NCI-H128 (cell line): Measurements from ENCODE around the gene ATAD3C.
A peak's percentile ranks its signal among the peaks of the same experiment; 100 is the strongest.
"Not testable (repeated sequence)": the region's sequence is repeated elsewhere in the genome, so short reads cannot be mapped to it uniquely, and the experiment has no call there.

Experiments
- DNase-seq: peaks from one replicate; lab custom pipeline; 2025; ENCODE audit not compliant: unreplicated experiment; lab: John Stamatoyannopoulos, UW

The ATAD3C gene

DNA sequence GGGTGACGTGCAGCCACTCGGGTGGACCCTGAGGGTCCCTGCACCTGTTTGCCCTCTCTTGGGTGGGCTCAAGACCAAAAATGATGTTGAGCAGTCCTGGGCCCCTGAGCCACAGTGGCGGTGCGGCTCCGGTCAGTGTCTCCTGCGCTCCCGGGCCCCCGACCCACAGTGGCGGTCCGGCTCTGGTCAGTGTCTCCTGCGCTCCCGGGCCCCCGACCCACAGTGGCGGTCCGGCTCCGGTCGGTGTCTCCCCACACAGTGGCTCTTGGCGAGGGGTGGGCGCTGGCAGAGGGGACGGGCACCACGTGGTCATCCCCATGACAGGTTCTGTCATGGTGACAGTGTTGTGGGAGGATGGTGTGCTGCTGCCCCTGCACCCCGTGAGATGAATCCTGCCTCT lies 44.8 kb downstream of the ATAD3C start:
- DNase-seq = not testable (repeated sequence)

DNA sequence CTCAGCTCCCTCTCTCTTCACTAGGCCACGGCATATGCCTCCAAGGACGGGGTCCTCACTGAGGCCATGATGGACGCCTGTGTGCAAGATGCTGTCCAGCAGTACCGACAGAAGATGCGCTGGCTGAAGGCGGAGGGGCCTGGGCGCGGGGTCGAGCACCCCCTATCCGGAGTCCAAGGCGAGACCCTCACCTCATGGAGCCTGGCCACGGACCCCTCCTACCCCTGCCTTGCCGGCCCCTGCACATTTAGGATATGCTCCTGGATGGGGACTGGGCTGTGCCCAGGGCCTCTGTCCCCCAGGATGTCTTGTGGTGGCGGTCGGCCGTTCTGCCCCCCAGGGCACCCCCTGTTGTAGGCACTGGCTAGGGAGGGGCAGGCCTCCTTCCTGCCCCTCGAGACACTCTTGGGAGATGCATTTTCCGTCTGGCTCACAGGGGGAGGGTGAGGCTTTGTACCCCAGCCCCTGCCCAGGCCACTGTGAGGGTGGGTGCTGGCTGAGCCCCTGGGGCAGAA lies 46.0 kb downstream of the ATAD3C start:
- DNase-seq = not testable (repeated sequence)

DNA sequence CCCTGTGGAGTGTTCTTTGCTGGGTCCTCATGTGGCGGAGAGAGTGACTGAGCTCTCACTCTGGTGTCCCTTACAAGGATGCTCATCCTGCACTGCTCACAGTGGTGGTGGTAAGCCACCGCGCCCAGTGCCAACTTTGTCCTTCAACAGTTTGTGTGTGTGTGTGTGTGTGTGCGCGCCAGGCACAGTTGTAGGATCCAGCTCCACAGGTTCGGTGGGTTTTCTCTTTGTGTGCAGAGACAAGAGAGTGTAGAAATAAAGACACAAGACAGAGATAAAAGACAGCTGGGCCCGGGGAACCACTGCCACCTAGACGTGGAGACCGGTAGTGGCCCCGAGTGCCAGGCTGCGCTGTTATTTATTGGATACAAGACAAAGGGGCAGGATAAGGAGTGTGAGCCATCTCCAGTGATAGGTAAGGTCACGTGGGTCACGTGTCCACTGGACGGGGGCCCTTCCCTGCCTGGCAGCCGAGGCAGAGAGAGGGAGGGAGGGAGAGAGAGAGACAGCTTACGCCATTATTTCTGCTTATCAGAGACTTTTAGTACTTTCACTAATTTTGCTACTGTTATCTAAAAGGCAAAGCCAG lies 55.4 kb downstream of the ATAD3C start:
- DNase-seq = peak; percentile 65

DNA sequence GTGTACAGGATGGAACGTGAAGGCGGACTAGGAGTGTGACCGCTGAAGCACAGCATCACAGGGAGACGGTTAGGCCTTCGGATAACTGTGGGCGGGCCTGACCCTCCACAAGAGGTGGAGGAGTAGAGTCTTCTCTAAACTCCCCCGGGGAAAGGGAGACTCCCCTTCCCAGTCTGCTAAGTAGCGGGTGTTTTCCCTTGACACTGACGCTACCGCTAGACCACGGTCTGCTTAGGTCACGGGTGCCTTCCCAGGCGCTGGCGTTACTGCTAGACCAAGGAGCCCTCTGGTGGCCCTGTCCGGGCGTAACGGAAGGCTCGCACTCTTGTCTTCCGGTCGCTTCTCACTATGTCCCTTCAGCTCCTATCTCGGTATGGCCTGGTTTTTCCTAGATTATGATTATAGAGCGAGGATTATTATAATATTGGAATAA lies 55.9 kb downstream of the ATAD3C start:
- not testable (repeated sequence) for DNase-seq

DNA sequence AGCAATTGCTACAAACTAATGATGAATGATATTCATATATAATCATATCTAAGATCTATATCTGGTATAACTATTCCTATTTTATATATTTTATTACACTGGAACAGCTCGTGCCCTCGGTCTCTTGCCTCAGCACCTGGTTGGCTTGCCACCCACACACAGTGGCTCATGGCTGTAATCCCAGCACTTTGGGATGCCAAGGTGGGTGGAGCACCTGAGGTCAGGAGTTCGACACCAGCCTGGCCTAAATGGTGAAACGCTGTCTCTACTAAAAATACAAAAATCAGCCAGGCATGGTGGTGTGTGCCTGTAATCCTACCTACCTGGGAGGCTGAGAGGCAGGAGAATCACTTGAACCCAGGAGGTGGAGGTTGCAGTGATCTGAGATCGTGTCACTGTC lies 56.3 kb downstream of the ATAD3C start:
- DNase-seq = not testable (repeated sequence)

DNA sequence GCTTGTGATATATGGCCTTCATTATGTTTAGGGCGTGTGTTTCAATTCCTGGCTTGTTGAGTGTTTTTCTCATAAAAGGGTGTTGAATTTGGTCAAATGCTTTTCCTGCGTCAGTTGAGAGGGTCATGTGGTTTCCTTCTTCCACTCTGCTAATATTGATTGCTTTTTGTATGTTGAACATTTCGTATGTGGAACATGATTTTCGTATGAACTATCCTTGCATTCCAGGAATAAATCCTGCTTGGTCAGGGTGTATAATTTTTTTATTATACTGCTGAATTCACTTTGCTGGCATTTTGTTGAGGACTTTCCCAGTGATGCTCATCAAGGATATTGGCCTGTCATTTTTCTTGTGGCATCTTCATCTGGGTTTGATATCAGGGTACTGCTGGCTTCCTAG lies 57.8 kb downstream of the ATAD3C start:
- no peak for DNase-seq

DNA sequence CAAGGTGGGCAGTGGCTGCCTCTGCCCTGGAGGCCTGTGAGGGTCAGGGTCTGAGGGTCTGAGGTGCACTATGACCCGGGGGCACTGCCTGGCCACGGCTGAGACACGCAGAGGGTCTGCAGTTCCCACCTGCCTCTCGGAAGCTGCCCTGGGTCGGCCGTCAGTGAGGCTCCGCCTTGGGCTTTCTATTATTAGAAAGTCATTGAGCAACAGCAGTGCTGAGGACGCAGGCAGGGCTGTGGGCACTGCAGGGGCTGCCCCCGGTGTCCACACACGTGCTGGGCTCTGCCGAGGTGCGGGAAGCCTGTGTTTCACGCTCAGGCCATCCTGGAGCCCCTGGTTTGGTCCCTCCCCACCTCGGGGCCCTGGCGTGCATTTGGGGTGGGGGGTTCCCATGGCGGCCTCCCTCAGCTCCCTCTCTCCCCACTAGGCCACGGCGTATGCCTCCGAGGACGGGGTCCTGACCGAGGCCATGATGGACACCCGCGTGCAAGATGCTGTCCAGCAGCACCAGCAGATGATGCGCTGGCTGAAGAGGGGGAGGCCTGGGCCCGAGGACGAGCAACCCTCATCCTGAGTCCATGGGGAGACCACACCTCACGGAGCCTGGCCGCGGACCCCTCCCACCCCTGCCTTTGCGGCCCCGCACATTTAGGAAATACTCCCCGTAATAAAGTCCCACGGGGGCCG lies 59.4 kb downstream of the ATAD3C start:
- not testable (repeated sequence) for DNase-seq

DNA sequence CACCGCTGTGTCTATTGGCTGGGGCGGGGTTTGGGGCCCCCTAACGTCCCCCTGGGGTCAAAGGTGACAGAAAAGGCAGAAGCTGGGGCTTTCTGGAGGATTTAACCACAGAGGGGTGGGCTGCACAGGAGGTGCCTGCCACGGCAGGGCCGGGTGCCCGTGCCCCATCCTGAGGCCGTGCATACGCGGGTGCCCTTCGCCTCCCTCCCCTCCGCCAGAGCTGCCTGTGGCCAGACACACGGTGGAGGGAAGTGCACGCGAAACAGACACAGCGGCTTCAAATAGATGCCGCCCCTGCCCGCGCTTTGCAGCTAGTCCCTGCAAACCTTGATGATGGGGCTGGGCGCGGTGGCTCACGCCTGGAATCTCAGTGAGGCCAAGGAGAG lies 60.0 kb downstream of the ATAD3C start:
- DNase-seq = not testable (repeated sequence)

DNA sequence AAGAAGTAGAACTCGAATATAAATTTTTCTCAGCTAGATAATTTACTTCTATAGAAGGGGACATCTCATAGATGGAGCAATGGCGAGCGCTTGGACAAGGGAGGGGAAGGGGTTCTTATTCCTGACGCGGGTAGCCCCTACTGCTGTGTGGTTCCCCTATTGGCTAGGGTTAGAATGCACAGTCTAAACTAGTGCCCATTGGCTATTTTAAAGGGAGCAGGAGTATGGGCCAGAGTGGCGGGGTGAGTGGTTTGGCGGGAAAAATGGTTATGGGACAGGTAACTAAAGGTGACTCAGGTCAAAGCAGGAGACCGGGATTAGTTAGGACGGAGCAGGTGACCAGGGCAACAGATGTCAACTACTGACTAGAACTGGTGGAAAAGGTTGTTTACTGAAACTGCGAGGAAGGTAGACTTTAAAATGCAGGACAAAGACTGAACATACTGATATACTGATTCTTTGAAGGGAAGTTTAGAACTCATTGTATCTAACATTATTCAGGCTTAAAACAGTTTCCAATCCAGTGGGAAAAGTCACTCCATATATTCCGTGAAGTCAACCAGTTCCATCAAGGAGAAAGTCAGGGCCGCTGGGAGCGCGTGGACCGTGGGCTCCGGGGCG lies 61.5 kb downstream of the ATAD3C start:
- no peak for DNase-seq

DNA sequence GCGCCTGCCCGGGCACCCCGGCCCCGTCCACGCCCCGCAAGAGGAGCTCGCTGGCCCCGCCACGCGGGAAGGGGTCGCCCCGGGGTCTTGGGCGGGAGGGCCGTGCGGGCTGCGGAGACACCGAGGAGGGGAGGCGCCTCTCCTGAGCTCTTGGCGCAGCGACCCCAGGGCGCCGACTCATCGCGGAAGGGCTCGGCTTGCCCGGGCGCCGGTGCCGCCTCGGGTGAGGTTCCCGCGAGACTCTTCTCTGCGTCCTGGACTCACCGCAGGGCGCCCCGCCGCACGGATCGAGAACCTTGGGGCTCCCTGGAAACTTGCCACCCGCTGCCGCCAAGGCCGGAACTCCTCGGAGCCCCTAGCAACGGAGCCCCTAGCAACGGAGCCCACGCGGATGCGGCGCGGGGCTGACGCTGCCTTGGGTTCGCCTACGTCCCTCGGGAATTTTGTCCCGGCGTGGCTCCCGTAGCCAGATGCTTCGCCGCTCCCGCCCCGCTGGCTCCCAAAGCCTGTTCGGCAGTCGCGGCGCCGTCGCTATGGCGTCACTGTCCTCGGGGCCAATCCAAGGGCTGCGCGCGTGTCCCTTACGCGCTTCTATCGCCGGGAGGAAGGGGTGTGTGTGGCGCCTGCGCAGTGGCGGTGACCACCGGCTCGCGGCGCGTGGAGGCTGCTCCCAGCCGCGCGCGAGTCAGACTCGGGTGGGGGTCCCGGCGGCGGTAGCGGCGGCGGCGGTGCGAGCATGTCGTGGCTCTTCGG lies 62.2 kb downstream of the ATAD3C start, which contains the start of gene ATAD3A:
Gene ATAD3A, plus strand, starts transcription at position 630 of the 753 bp plus-strand sequence. Its CDS starts 107 bp downstream, at position 737.
- DNase-seq = peak; percentile 96

DNA sequence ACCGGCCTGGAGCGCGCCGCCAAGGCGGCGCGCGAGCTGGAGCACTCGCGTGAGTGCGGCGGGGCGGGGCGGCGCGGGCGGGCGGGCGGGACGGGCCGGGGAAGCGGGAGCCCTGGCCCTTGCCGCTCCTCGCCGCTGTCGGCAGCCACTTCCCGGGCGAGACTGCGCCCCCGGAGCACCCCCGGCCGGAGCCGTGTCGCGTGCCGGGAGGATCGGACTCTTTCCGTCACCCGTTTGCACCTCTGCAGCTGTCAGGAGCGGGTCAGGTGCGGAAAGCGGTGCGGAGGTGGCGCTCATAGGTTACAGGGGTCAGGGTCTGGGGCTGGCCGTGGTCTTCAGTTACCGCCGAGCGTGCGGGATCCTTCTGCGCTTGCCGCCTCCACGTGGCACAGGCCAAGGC lies 62.9 kb downstream of the ATAD3C start:
- DNase-seq = not testable (repeated sequence)

DNA sequence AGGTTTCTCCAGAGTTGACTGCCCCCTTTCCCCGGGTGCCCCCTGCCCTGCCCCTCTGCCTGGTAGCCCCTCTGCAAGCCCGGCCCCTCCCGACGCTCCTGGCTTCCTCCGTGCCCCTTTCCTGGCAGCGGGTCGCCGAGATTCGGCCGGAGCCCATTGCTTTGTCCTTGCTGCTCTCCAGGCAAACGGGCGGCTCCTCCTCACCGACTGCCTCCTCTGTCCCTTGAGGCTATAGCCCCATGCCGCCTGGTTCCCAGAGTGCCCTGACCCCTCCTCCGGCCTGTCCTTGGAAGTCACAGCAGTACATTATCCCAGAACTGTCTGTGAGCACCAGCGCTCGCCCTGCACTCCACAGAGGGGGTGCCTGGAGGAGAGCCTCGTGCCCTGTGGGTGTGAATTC lies 64.2 kb downstream of the ATAD3C start:
- not testable (repeated sequence) for DNase-seq

DNA sequence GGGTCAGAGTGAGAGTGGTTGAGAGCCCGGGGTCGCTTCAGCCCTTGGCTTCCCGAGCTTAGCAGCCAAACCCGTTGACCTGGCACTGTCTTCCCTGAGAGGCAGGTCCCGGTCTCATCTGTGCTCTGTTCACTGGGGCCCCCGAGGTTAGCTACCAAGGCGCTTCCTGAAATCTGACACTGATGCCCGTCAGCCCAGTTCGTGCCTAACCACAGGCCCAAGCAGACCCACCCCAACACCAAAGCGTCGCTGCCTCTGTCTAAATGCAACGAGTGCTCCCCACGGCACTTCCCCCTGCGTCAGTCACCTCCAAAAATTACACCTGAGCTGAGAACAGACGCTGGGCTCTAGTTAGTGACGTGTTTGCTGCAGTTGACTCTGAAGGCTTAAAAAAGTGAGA lies 64.9 kb downstream of the ATAD3C start:
- DNase-seq = not testable (repeated sequence)

DNA sequence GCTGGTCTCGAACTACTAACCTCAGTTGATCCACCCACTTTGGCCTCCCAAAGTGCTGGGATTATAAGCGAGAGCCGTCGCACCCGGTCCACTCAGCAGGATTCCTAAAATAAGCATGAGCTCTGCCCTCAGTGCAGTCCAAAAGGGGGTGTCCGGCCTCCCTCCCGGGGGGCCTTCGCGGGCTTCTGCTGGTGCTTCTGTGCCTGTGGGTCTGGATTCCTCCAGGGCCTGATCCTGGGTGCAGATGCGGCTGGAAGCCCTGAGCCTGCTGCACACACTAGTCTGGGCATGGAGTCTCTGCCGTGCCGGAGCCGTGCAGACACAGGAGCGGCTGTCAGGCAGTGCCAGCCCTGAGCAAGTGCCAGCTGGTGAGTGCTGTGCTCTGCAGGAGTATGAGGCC lies 67.4 kb downstream of the ATAD3C start:
- DNase-seq = not testable (repeated sequence)

DNA sequence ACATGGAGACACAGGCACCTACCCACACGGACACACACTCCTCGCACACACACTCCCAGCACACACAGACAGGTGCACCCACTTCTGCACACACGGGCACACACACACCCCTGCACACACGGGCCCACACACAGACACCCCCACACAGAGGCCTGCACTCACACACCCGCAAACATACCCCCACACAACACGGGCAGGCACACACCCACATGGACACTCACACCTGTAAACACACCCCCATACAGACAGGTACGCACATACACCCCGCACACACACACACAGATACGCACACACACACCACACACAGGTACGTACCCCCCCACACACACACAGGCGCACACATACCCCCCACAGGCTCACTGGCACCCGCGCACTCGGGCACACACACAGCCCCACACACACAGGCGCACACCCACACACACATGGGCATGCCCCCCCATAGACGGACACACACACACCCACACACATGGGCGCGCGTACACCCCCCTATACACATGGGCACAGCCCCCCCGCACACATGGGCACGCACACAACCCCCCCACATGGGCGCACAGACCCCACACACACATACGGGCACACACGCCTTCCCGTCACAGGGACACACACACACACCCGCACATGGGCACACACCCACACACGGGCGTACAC lies 68.6 kb downstream of the ATAD3C start:
- DNase-seq = no peak

DNA sequence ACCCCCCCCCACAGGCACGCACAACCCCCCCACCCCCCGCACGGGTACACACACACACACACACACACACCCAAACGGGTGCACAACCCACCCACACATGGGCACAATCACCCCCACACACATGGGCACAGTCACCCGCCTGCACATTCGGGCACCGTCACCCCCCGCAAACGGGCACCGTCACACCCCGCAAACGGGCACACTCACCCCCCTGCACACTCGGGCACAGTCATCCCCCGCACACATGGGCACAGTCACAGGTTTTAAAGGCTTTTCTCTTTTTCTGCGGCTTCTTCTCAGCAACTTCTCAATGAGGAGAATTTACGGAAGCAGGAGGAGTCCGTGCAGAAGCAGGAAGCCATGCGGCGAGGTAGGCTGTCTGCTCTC lies 69.1 kb downstream of the ATAD3C start:
- DNase-seq = not testable (repeated sequence)
